ENCODE results near the gene DIS3L.

DNA sequence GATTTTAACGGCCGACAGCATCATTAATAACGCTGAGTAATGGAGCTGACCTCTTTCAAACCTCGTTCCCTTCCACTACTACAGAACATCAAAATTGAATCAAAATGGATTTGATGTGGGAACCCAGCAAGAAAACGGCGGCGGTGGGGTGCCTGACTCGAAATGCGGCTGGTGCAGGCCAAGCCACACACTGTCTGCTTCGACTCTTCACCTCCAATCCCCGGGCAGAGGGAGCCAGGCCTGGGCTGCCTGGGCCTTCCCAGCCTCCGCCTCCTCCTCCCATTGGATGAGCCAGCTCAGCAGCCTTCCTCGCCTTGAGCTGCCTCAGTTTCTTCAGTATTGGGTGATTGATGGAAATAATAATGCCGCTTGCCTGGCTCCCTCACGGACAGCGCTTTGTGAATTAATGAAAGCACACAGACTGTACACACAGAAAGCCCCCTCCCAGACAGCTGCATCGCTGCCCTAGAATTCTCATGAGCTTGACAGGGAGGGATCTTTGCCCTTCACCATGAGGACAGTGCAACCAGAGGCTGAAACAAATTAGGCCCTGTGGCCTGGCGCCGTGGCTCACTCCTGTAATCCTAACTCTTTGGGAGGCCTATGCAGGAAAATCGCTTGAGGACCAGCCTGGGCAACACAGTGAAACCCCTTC is 28.4 kb upstream of the DIS3L start:
- TF ChIP-seq, protein P1, sequence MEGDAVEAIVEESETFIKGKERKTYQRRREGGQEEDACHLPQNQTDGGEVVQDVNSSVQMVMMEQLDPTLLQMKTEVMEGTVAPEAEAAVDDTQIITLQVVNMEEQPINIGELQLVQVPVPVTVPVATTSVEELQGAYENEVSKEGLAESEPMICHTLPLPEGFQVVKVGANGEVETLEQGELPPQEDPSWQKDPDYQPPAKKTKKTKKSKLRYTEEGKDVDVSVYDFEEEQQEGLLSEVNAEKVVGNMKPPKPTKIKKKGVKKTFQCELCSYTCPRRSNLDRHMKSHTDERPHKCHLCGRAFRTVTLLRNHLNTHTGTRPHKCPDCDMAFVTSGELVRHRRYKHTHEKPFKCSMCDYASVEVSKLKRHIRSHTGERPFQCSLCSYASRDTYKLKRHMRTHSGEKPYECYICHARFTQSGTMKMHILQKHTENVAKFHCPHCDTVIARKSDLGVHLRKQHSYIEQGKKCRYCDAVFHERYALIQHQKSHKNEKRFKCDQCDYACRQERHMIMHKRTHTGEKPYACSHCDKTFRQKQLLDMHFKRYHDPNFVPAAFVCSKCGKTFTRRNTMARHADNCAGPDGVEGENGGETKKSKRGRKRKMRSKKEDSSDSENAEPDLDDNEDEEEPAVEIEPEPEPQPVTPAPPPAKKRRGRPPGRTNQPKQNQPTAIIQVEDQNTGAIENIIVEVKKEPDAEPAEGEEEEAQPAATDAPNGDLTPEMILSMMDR (IDR thresholded peaks at IDR 0.05) = no peak
- TF ChIP-seq POLR2AphosphoS5 (IDR thresholded peaks at IDR 0.05) = no peak
- no peak for TF ChIP-seq POLR2A (IDR thresholded peaks at IDR 0.05)
